H1 (cell line): ENCODE measurements around the gene CHD1. TPM values are rescaled to one million over a fixed set of nuclear protein-coding genes. Genes with fewer than 3 reads are reported as not detected.

ENCODE experiments used
- CTCF ChIA-PET: fragments of 300-600 bp; sonication (Branson Sonifier 250); formaldehyde crosslinking; loops from one replicate; lab custom pipeline; 2021; ENCODE audit not compliant: partially characterized antibody; lab: Charles Lee
- POLR2A ChIA-PET: fragments of 300-600 bp; sonication (Branson Sonifier 250); formaldehyde crosslinking; loops from one replicate; lab custom pipeline; 2021; ENCODE audit warnings: inconsistent platforms; ENCODE audit not compliant: partially characterized antibody; lab: Charles Lee
- DNase-seq, 2 experiments: peaks; one replicate each; pipeline versions ENCODE4 v3.0.0 to v3.0.0-alpha.2; 2010 to 2022; ENCODE audit warnings: low spot score in 2 of 2, low read depth in 1 of 2, mixed read lengths in 1 of 2
- FAIRE-seq: peaks from 2 replicates; lab custom pipeline; 2011; peaks lifted over from hg19 to GRCh38; lab: Jason Lieb, UNC
- H2AFZ ChIP-seq: 2 replicates; pipeline ENCODE4 v1.8.1; 2012; ENCODE audit warnings: low read length, inconsistent platforms
- H2AK5ac ChIP-seq: 2 replicates; pipeline ENCODE4 v1.6.1; 2013; ENCODE audit warnings: low read depth, low read length
- H2BK120ac ChIP-seq: replicated peaks from 2 replicates; pipeline ENCODE3; 2013; ENCODE audit warnings: low read depth, low read length, inconsistent platforms
- H2BK12ac ChIP-seq: 2 replicates; pipeline ENCODE4 v1.6.1; 2013; ENCODE audit warnings: low read depth, low read length
- H2BK15ac ChIP-seq: 2 replicates; pipeline ENCODE4 v1.6.1; 2013; ENCODE audit warnings: low read length
- H2BK20ac ChIP-seq: 2 replicates; pipeline ENCODE4 v1.6.1; 2013; ENCODE audit warnings: low read length
- H2BK5ac ChIP-seq: 2 replicates; pipeline ENCODE4 v1.6.1; 2013; ENCODE audit warnings: low read depth, low read length
- H3K14ac ChIP-seq: 2 replicates; pipeline ENCODE4 v1.6.1; 2013; ENCODE audit warnings: inconsistent platforms; ENCODE audit not compliant: insufficient read length
- H3K18ac ChIP-seq: 2 replicates; pipeline ENCODE4 v1.6.1; 2013; ENCODE audit warnings: low read length; ENCODE audit errors: extremely low read depth
- H3K23ac ChIP-seq: 2 replicates; pipeline ENCODE4 v1.6.1; 2013; ENCODE audit warnings: inconsistent platforms; ENCODE audit not compliant: insufficient read length
- H3K23me2 ChIP-seq: 2 replicates; pipeline ENCODE4 v1.6.1; 2013; ENCODE audit warnings: low read depth, low read length
- H3K27ac ChIP-seq: 2 replicates; pipeline ENCODE4 v1.6.1; 2011; ENCODE audit warnings: low read depth, low read length, inconsistent platforms
- H3K27me3 ChIP-seq, 4 experiments: replicated peaks in 1 of 4; 1 replicate in 1 of 4; 2 replicates in 3 of 4; pipeline versions ENCODE4 v1.6.1 to v1.8.1; 2011 to 2013; ENCODE audit warnings: low read length in 3 of 4, mild to moderate bottlenecking in 3 of 4, inconsistent platforms in 2 of 4, mixed read lengths in 2 of 4, moderate library complexity in 1 of 4; ENCODE audit not compliant: control insufficient read depth in 3 of 4, insufficient read depth in 3 of 4; ENCODE audit errors: extremely low read depth in 1 of 4
- H3K36me3 ChIP-seq, 4 experiments: 2 replicates each; pipeline versions ENCODE4 v1.6.1 to v1.8.1; 2011 to 2013; ENCODE audit warnings: mild to moderate bottlenecking in 4 of 4, low read length in 3 of 4, moderate library complexity in 2 of 4, control low read depth in 1 of 4, inconsistent platforms in 1 of 4; ENCODE audit not compliant: insufficient read depth in 4 of 4, control insufficient read depth in 2 of 4
- H3K4ac ChIP-seq: replicated peaks from 2 replicates; pipeline ENCODE3; 2013; ENCODE audit warnings: low read length, low read depth, mixed read lengths, inconsistent platforms; ENCODE audit not compliant: insufficient read length
- H3K4me1 ChIP-seq, 4 experiments: replicated peaks in 1 of 4; 1 replicate in 1 of 4; 2 replicates in 3 of 4; pipeline versions ENCODE4 v1.6.1 to v1.8.1; 2011 to 2013; ENCODE audit warnings: low read length in 3 of 4, inconsistent platforms in 2 of 4, mixed read lengths in 1 of 4; ENCODE audit not compliant: insufficient read depth in 4 of 4, control insufficient read depth in 3 of 4
- H3K4me2 ChIP-seq, 2 experiments: 2 replicates each; pipeline versions ENCODE4 v1.6.1 to v1.8.1; 2011 to 2013; ENCODE audit warnings: low read depth in 2 of 2, low read length in 2 of 2, control low read depth in 1 of 2, inconsistent platforms in 1 of 2, mild to moderate bottlenecking in 1 of 2; ENCODE audit not compliant: insufficient read depth in 1 of 2
- H3K4me3 ChIP-seq, 4 experiments: fragments of 200-600, 300-600 bp in 1 of 4; sonication (generic), shearing (Covaris generic), sonication (Bioruptor Twin) in 1 of 4; 2 replicates each; pipeline versions ENCODE4 v1.5.1 to v1.8.1; 2011 to 2016; ENCODE audit warnings: low read length in 4 of 4, low read depth in 3 of 4, control low read depth in 2 of 4, inconsistent platforms in 2 of 4, mild to moderate bottlenecking in 2 of 4, mixed read lengths in 1 of 4, moderate library complexity in 1 of 4; ENCODE audit not compliant: insufficient read depth in 2 of 4; ENCODE audit errors: extremely low read depth in 1 of 4
- H3K56ac ChIP-seq: replicated peaks from 2 replicates; pipeline ENCODE3; 2013; ENCODE audit warnings: low read depth, mild to moderate bottlenecking, mixed read lengths, low read length, inconsistent platforms; ENCODE audit not compliant: insufficient read length
- H3K79me1 ChIP-seq: 2 replicates; pipeline ENCODE4 v1.6.1; 2013; ENCODE audit warnings: low read depth, low read length, control low read depth
- H3K79me2 ChIP-seq, 2 experiments: 2 replicates each; pipeline versions ENCODE4 v1.6.1 to v1.8.1; 2012 to 2013; ENCODE audit warnings: low read length in 2 of 2, mild to moderate bottlenecking in 2 of 2, inconsistent platforms in 1 of 2; ENCODE audit not compliant: insufficient read depth in 2 of 2, control insufficient read depth in 1 of 2
- H3K9ac ChIP-seq, 4 experiments: replicated peaks in 1 of 4; 1 replicate in 1 of 4; 2 replicates in 3 of 4; pipeline versions ENCODE4 v1.6.1 to v1.8.1; 2011 to 2013; ENCODE audit warnings: low read depth in 3 of 4, low read length in 3 of 4, control low read depth in 2 of 4, mild to moderate bottlenecking in 2 of 4, moderate library complexity in 2 of 4, inconsistent platforms in 1 of 4; ENCODE audit errors: extremely low read depth in 1 of 4
- H3K9me3 ChIP-seq, 2 experiments: 2 replicates each; pipeline versions ENCODE4 v1.6.1 to v1.8.1; 2012 to 2013; ENCODE audit warnings: mild to moderate bottlenecking in 2 of 2, moderate library complexity in 2 of 2, control low read depth in 1 of 2, inconsistent platforms in 1 of 2, low read depth in 1 of 2, low read length in 1 of 2, mixed read lengths in 1 of 2; ENCODE audit not compliant: insufficient read depth in 2 of 2
- H4K20me1 ChIP-seq, 2 experiments: replicated peaks in 1 of 2; 2 replicates each; pipeline versions ENCODE3 to v1.8.1; 2011 to 2013; ENCODE audit warnings: inconsistent platforms in 2 of 2, low read length in 2 of 2, mild to moderate bottlenecking in 1 of 2; ENCODE audit not compliant: insufficient read depth in 2 of 2, control insufficient read depth in 1 of 2
- H4K5ac ChIP-seq: 2 replicates; pipeline ENCODE4 v1.6.1; 2013; ENCODE audit warnings: low read length, low read depth, mixed read lengths, inconsistent platforms; ENCODE audit not compliant: insufficient read length
- H4K8ac ChIP-seq: 2 replicates; pipeline ENCODE4 v1.8.0; 2013; ENCODE audit warnings: mild to moderate bottlenecking, moderate library complexity, low read length, inconsistent platforms; ENCODE audit not compliant: insufficient read depth; ENCODE audit errors: extremely low read depth
- H4K91ac ChIP-seq: replicated peaks from 2 replicates; pipeline ENCODE3; 2013; ENCODE audit warnings: low read length, mixed read lengths, inconsistent platforms; ENCODE audit not compliant: insufficient read length
- BRCA1 ChIP-seq: IDR thresholded peaks from 2 replicates; pipeline ENCODE4 v1.6.1; 2012; ENCODE audit warnings: low read depth, low read length, improper control_type of control experiment
- EZH2 ChIP-seq: fragments of 200-600 bp; sonication (generic); IDR thresholded peaks from 2 replicates; pipeline ENCODE4 v1.7.1; 2012; ENCODE audit warnings: low read depth, mild to moderate bottlenecking, moderate library complexity, low read length, inconsistent platforms; ENCODE audit not compliant: severe bottlenecking
- HDAC6 ChIP-seq: IDR thresholded peaks from one replicate; pipeline ENCODE4 v1.7.1; 2012; ENCODE audit warnings: low read depth, mild to moderate bottlenecking, inconsistent platforms, low read length, moderate library complexity
- polyA plus RNA-seq, 7 experiments: library from polyadenylated mRNA; depleted of rRNA in 3 of 7; stranded (reverse) in 5 of 7; unstranded in 2 of 7; fragments of >200 nt in 5 of 7; fragments of 200-250 nt in 2 of 7; gene quantifications; 1 replicate in 5 of 7; 2 replicates in 1 of 7; 4 replicates in 1 of 7; pipeline versions ENCODE4 v1.2.1 to v1.2.3, GENCODE V29; 2011 to 2013; ENCODE audit warnings: missing spikeins in 2 of 7, mixed read lengths in 2 of 7
- total RNA-seq: library from RNA; stranded (reverse); fragmentation: NEBNext Ultra II Directional; extraction: Animal tissue kit (Norgen Biotek cat#: 25700); gene quantifications from 2 replicates; pipeline ENCODE4 v1.2.1, GENCODE V29; 2021

CHD1 gene
- total and polyA plus RNA-seq, 2 of the 8 experiments (the other 6 are each of a cell fraction or from before 2014, with no cell fraction given), result 15.6 to 53.0 TPM

DNA sequence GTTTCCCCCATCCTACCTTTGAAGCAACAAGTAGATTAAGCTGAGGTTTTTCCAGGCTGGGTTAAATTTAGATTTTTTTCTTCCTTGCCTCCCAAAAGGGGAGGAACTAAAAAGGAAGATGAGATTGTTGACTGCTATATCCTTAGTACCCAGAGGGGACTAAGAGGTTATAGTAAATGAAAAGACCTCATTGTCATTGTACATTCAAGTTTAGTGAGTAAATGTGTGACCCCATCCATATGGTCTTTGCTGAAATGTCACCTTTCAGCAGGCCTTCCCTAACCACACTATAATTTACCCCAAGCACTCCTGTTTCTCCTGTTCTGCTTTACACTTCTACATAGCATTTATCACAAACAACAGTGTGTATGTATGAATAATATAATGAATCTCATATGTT is 35.8 kb upstream of the CHD1 start:
- Histone ChIP-seq H3K23ac (no peak overlapping the region), H2AFZ (no peak overlapping the region), H2BK120ac (no peak overlapping the region), H3K4me3 (no peak overlapping the region)
- no peak for DNase-seq
- no peak for TF ChIP-seq HDAC6
- no peak for TF ChIP-seq BRCA1
- TF ChIP-seq EZH2, result no peak
- TF ChIP-seq, all 59 proteins: peak for 0
- no peak overlapping the region for H3K56ac ChIP-seq
- no peaks in the 10 kb centered on the region for H4K20me1 ChIP-seq
- H3K36me3 ChIP-seq, result no peaks in the 10 kb centered on the region
- ChIA-PET POLR2A (no interaction called here), CTCF (interaction anchor here (1.1 kb wide), 2 partner anchors 15 to 64 kb away, joined by 3 to 4 read pairs; no protein-coding TSS in a partner anchor)
- H4K91ac ChIP-seq, result no peak overlapping the region
- H3K79me1 ChIP-seq, result no peaks in the 10 kb centered on the region
- H3K18ac ChIP-seq, result no peak overlapping the region
- H3K9ac ChIP-seq, result no peak overlapping the region
- no peak overlapping the region for H3K27ac ChIP-seq
- H4K8ac ChIP-seq, result no peak overlapping the region
- H3K9me3 ChIP-seq, result no peaks in the 10 kb centered on the region
- H3K4me1 ChIP-seq, result peaks cover 3 to 6% (median 4%) of the 10 kb centered on the region in 4 experiments; a peak in 6 of 7 replicates
- no peak overlapping the region for H2BK15ac ChIP-seq
- H4K5ac ChIP-seq, result no peak overlapping the region
- H2BK20ac ChIP-seq, result no peak overlapping the region
- H3K14ac ChIP-seq, result no peak overlapping the region
- no peak overlapping the region for H2BK12ac ChIP-seq
- no peak overlapping the region for H2AK5ac ChIP-seq
- H3K4me2 ChIP-seq, result no peak overlapping the region
- no peak overlapping the region for H3K4ac ChIP-seq
- H2BK5ac ChIP-seq, result no peak overlapping the region
- H3K23me2 ChIP-seq, result no peaks in the 10 kb centered on the region
- H3K27me3 ChIP-seq, result peaks cover 0 to 10% (median 0%) of the 10 kb centered on the region in 4 experiments; a peak in 3 of 7 replicates
- no peaks in the 10 kb centered on the region for H3K79me2 ChIP-seq
- no peak for FAIRE-seq
